HEK293 (cell line): ENCODE results near the gene SLC39A3.
A peak's percentile ranks its signal among the peaks of the same experiment; 100 is the strongest.

ENCODE experiments used
- EGR2 ChIP-seq: fragments of 450-650 bp; formaldehyde crosslinking; IDR thresholded peaks from 2 replicates; pipeline ENCODE4 v1.5.1; 2016; ENCODE audit warnings: low read depth, missing biosample characterization, missing genetic modification characterization
- KLF1 ChIP-seq: fragments of 450-650 bp; formaldehyde crosslinking; IDR thresholded peaks from 2 replicates; pipeline ENCODE4 v1.5.1; 2016; ENCODE audit warnings: missing biosample characterization, missing genetic modification characterization
- KLF7 ChIP-seq: fragments of 450-650 bp; formaldehyde crosslinking; IDR thresholded peaks from 2 replicates; pipeline ENCODE4 v1.5.1; 2016; ENCODE audit warnings: missing biosample characterization, missing genetic modification characterization, borderline replicate concordance
- MYNN ChIP-seq: fragments of 450-650 bp; formaldehyde crosslinking; IDR thresholded peaks from 2 replicates; pipeline ENCODE4 v1.5.1; 2016; ENCODE audit warnings: missing biosample characterization, missing genetic modification characterization, borderline replicate concordance
- ZEB2 ChIP-seq: fragments of 450-650 bp; formaldehyde crosslinking; IDR thresholded peaks from 2 replicates; pipeline ENCODE4 v1.5.1; 2016; ENCODE audit warnings: missing biosample characterization, missing genetic modification characterization
- ZFP69B ChIP-seq: fragments of 450-650 bp; formaldehyde crosslinking; IDR thresholded peaks from 2 replicates; pipeline ENCODE4 v1.5.1; 2016; ENCODE audit warnings: missing biosample characterization, missing genetic modification characterization
- ZIC2 ChIP-seq: fragments of 450-650 bp; formaldehyde crosslinking; IDR thresholded peaks from 2 replicates; pipeline ENCODE4 v1.5.1; 2016; ENCODE audit warnings: missing biosample characterization, missing genetic modification characterization
- ZNF10 ChIP-seq: fragments of 450-650 bp; formaldehyde crosslinking; IDR thresholded peaks from 2 replicates; pipeline ENCODE4 v1.5.1; 2017; ENCODE audit warnings: missing biosample characterization, missing genetic modification characterization
- ZNF175 ChIP-seq: fragments of 450-650 bp; formaldehyde crosslinking; IDR thresholded peaks from 2 replicates; pipeline ENCODE4 v1.5.1; 2016; ENCODE audit warnings: missing biosample characterization, missing genetic modification characterization
- ZNF48 ChIP-seq: fragments of 450-650 bp; formaldehyde crosslinking; IDR thresholded peaks from 2 replicates; pipeline ENCODE4 v1.5.1; 2016; ENCODE audit warnings: missing biosample characterization, missing genetic modification characterization
- ZNF501 ChIP-seq: fragments of 450-650 bp; formaldehyde crosslinking; IDR thresholded peaks from 2 replicates; pipeline ENCODE4 v1.5.1; 2016; ENCODE audit warnings: missing biosample characterization, missing genetic modification characterization
- ZNF544 ChIP-seq: fragments of 450-650 bp; formaldehyde crosslinking; IDR thresholded peaks from 2 replicates; pipeline ENCODE4 v1.5.0; 2017; ENCODE audit warnings: missing biosample characterization, missing genetic modification characterization
- ZNF548 ChIP-seq: fragments of 450-650 bp; formaldehyde crosslinking; IDR thresholded peaks from 2 replicates; pipeline ENCODE4 v1.5.1; 2016; ENCODE audit warnings: missing biosample characterization, missing genetic modification characterization
- ZNF549 ChIP-seq: fragments of 450-650 bp; IDR thresholded peaks from 2 replicates; pipeline ENCODE4 v1.5.1; 2018; ENCODE audit warnings: missing biosample characterization, missing genetic modification characterization, mild to moderate bottlenecking, inconsistent platforms, moderate library complexity
- ZNF670 ChIP-seq: fragments of 450-650 bp; formaldehyde crosslinking; IDR thresholded peaks from 2 replicates; pipeline ENCODE4 v1.5.1; 2016; ENCODE audit warnings: missing biosample characterization, missing genetic modification characterization, low read depth
- ZNF707 ChIP-seq: fragments of 450-650 bp; formaldehyde crosslinking; IDR thresholded peaks from 2 replicates; pipeline ENCODE4 v1.5.1; 2016; ENCODE audit warnings: missing biosample characterization, missing genetic modification characterization
- ZSCAN23 ChIP-seq: fragments of 450-650 bp; formaldehyde crosslinking; IDR thresholded peaks from 2 replicates; pipeline ENCODE4 v1.5.1; 2016; ENCODE audit warnings: missing biosample characterization, missing genetic modification characterization
- ZXDB ChIP-seq: fragments of 450-650 bp; formaldehyde crosslinking; IDR thresholded peaks from 2 replicates; pipeline ENCODE4 v1.5.1; 2016; ENCODE audit warnings: missing biosample characterization, missing genetic modification characterization
- TF ChIP-seq, protein P1 (sequence below): fragments of 450-650 bp; formaldehyde crosslinking; IDR thresholded peaks from 2 replicates; pipeline ENCODE4 v1.5.1; 2016; ENCODE audit warnings: missing biosample characterization, missing genetic modification characterization
- TF ChIP-seq, protein P2 (sequence below): fragments of 450-650 bp; formaldehyde crosslinking; IDR thresholded peaks from 2 replicates; pipeline ENCODE4 v1.5.1; 2016; ENCODE audit warnings: missing biosample characterization, missing genetic modification characterization
- TF ChIP-seq, protein P3 (sequence below): fragments of 450-650 bp; formaldehyde crosslinking; IDR thresholded peaks from 2 replicates; pipeline ENCODE4 v1.5.0; 2017; ENCODE audit warnings: missing biosample characterization, missing genetic modification characterization, borderline replicate concordance

SLC39A3 gene

DNA sequence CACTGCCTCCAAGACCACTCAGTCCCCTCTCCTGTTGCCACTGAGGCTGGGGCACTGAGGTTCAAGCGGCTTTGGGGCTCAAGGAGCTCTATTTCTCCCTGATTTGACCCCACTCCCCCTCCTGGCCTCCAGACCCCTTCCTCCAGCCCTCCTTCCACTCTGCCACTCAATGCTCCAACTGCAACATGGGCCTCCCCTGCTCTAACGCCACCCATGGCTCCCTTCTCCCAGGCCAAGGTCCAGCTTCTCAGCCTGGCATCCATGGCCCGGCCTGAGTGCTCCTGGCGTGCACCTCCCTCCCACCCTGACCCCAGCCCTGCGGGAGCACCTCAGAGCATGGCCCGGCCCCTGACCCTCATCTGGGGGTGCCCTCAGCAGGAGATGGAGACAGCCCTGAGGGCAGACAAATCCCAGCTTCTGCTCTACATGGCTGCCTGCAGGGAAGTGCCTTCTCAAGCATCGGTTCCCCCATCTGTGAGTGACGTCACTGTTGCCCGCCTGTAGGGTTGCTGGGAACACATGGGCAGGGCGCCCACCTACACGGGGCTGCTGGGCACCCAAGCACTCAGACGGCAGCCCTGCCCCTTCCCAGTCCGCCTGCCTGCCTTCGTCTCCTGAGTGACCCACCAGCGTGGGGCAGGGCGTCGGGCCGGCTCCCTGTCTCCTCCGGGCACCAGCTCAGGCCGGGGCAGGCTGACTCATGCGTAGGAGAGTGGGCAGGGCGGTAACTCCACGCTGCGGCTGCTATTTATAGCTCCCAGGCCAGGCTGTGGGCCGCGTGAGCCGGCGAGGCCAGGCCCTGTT is 17.1 kb downstream of the SLC39A3 start (continued):
- TF ChIP-seq KLF7 (tag by site-specific recombination) = no peak
- TF ChIP-seq, protein P1, sequence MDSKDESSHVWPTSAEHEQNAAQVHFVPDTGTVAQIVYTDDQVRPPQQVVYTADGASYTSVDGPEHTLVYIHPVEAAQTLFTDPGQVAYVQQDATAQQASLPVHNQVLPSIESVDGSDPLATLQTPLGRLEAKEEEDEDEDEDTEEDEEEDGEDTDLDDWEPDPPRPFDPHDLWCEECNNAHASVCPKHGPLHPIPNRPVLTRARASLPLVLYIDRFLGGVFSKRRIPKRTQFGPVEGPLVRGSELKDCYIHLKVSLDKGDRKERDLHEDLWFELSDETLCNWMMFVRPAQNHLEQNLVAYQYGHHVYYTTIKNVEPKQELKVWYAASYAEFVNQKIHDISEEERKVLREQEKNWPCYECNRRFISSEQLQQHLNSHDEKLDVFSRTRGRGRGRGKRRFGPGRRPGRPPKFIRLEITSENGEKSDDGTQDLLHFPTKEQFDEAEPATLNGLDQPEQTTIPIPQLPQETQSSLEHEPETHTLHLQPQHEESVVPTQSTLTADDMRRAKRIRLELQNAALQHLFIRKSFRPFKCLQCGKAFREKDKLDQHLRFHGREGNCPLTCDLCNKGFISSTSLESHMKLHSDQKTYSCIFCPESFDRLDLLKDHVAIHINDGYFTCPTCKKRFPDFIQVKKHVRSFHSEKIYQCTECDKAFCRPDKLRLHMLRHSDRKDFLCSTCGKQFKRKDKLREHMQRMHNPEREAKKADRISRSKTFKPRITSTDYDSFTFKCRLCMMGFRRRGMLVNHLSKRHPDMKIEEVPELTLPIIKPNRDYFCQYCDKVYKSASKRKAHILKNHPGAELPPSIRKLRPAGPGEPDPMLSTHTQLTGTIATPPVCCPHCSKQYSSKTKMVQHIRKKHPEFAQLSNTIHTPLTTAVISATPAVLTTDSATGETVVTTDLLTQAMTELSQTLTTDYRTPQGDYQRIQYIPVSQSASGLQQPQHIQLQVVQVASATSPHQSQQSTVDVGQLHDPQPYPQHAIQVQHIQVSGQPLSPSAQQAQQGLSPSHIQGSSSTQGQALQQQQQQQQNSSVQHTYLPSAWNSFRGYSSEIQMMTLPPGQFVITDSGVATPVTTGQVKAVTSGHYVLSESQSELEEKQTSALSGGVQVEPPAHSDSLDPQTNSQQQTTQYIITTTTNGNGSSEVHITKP = no peak
- TF ChIP-seq ZXDB = no peak
- no peak for TF ChIP-seq ZNF501
- no peak for TF ChIP-seq ZFP69B (tag by site-specific recombination)
- peak; percentile 75 for TF ChIP-seq ZIC2 (tag by site-specific recombination)
- TF ChIP-seq, protein P2, sequence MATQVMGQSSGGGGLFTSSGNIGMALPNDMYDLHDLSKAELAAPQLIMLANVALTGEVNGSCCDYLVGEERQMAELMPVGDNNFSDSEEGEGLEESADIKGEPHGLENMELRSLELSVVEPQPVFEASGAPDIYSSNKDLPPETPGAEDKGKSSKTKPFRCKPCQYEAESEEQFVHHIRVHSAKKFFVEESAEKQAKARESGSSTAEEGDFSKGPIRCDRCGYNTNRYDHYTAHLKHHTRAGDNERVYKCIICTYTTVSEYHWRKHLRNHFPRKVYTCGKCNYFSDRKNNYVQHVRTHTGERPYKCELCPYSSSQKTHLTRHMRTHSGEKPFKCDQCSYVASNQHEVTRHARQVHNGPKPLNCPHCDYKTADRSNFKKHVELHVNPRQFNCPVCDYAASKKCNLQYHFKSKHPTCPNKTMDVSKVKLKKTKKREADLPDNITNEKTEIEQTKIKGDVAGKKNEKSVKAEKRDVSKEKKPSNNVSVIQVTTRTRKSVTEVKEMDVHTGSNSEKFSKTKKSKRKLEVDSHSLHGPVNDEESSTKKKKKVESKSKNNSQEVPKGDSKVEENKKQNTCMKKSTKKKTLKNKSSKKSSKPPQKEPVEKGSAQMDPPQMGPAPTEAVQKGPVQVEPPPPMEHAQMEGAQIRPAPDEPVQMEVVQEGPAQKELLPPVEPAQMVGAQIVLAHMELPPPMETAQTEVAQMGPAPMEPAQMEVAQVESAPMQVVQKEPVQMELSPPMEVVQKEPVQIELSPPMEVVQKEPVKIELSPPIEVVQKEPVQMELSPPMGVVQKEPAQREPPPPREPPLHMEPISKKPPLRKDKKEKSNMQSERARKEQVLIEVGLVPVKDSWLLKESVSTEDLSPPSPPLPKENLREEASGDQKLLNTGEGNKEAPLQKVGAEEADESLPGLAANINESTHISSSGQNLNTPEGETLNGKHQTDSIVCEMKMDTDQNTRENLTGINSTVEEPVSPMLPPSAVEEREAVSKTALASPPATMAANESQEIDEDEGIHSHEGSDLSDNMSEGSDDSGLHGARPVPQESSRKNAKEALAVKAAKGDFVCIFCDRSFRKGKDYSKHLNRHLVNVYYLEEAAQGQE = no peak
- no peak for TF ChIP-seq ZNF548
- no peak for TF ChIP-seq ZNF549
- no peak for TF ChIP-seq ZNF48
- no peak for TF ChIP-seq ZNF544
- TF ChIP-seq MYNN (tag by site-specific recombination) = no peak
- TF ChIP-seq ZNF670 (tag by site-specific recombination) = no peak
- TF ChIP-seq, protein P3, sequence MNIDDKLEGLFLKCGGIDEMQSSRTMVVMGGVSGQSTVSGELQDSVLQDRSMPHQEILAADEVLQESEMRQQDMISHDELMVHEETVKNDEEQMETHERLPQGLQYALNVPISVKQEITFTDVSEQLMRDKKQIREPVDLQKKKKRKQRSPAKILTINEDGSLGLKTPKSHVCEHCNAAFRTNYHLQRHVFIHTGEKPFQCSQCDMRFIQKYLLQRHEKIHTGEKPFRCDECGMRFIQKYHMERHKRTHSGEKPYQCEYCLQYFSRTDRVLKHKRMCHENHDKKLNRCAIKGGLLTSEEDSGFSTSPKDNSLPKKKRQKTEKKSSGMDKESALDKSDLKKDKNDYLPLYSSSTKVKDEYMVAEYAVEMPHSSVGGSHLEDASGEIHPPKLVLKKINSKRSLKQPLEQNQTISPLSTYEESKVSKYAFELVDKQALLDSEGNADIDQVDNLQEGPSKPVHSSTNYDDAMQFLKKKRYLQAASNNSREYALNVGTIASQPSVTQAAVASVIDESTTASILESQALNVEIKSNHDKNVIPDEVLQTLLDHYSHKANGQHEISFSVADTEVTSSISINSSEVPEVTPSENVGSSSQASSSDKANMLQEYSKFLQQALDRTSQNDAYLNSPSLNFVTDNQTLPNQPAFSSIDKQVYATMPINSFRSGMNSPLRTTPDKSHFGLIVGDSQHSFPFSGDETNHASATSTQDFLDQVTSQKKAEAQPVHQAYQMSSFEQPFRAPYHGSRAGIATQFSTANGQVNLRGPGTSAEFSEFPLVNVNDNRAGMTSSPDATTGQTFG (tag by site-specific recombination) = no peak
- TF ChIP-seq KLF1 (tag by site-specific recombination) = peak; percentile 17; the same call in 1 of the 2 replicates
- no peak for TF ChIP-seq ZSCAN23 (tag by site-specific recombination)
- no peak for TF ChIP-seq ZEB2 (tag by site-specific recombination)
- peak; percentile 76 for TF ChIP-seq EGR2 (tag by site-specific recombination)
- TF ChIP-seq ZNF10 = peak; percentile 70; the same call in 1 of the 2 replicates
- no peak for TF ChIP-seq ZNF707 (tag by site-specific recombination)
- TF ChIP-seq ZNF175 (tag by site-specific recombination) = no peak
- TF ChIP-seq, all 188 proteins: peak for 15
